Activated CD4-positive, CD25-positive, alpha-beta regulatory T cell treated with anti-CD3 and anti-CD28 coated beads, Interleukin-2, amount 50 U/mL, for 16 hours (primary cell): ENCODE data around the gene GJB5.
A peak's percentile ranks its signal among the peaks of the same experiment; 100 is the strongest.

ENCODE experiments used
- DNase-seq: peaks from one replicate; pipeline ENCODE4 v3.0.0-alpha.2; 2020; ENCODE audit warnings: low read depth, low spot score

The GJB5 gene

DNA sequence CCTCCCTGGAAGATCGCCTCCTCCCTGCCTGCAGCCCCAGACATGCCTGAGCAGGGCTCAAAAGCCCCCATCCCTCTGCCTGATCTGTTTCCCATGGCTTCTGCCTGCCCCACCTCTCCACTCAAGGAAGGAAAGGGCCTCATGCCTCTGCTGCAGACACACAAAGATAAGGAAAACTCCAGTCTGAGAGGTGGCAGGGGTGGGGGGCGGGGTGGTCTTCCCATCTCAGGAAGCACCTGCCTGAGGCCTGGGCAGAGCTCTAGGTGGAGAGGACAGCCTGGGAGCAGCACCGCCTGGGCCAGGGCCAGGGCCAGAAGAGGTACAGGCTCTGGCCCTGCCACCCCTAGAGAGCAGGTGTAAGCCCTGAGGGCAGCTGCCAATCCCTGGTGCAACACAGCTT is 22.1 kb downstream of the GJB5 start:
- no peak for DNase-seq

DNA sequence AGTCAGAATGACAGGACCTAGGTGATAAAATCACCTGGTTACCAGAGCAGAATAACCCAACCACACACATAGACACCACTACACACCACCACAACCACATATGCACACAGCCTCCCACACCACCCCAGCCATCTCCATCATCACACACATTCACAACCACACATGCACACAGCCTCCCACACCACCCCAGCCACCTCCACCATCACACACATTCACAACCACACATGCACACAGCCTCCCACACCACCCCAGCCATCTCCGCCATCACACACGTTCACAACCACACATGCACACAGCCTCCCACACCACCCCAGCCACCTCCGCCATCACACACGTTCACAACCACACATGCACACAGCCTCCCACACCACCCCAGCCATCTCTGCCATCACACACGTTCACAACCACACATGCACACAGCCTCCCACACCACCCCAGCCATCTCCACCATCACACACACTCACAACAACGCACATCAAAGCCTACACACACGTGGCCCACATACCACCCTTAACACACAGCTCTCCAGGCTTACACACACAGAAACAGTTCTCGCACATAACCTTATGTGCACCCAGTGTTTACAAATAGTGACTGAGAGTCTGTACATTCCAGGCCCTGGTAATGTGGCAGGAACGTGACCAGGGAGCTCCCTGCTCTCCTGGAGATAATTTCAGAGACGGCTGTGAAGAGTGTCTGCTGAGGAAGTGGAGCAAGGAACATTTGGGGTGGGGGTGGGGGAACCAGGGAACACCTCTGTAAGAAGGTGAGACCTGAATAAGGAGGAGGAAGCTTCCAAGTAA is 22.9 kb downstream of the GJB5 start:
- no peak for DNase-seq

- DNase-seq, result no peak
Measured at GRCh38 chr1:34778381-34778780, 23.5 kb downstream of the GJB5 start.

DNA sequence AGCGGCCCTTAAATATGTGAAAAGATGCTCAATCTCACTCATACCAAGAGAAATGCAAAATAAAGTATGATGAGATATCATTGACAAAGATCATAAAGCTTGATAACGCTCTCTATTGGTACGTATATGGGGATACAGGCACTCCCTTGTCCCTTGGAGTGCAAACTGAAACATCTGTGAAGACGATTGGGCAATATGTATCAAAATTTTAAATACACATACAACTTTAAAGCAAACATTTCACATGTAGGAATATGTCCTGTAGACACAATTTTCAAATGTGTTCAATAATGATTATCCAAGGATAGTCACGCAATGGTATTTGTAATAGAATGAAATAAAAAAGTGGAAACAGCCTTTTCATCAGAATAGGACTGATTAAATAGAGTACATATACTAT is 24.2 kb downstream of the GJB5 start:
- DNase-seq, result no peak

DNA sequence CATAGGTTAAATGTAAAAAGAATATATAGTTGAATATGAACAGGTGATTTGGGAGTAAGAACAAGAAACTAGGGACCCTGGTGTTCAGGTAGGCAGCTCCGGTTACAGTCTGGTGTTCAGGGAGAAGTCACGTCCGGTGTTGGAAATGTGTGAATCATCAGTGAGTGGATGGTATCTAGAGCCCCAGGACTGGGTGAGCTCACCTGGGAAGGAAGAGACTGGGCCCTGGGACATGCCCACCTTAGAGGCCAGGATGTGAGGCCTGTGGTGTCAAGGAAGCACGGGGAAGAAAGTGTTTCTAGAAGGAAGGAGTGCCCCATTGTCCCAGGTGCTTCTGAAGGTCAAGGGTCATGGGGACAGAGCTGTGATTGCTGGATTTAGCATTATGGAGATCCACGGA is 24.7 kb downstream of the GJB5 start:
- DNase-seq, result no peak

GRCh38 chr1:34779962-34780361 is 25.1 kb downstream of the GJB5 start:
- DNase-seq, result no peak

DNA sequence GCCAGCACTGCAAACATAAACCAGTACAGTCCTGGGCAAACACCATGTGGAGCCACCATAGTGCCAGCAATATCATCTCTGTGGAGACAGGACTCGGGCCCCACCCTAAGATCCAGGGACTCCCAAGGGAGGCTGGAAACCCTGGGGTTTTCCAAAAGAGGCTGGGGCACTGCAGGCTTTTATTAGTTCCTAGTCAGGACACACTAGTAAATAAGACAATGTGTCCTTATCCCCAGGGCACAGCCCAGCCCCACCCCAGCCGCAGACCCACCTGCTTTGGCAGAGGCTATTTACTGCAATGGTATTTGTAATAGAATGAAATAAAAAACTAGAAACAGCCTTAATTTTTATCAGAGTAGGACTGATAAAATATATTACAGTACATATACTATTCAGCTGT is 25.7 kb downstream of the GJB5 start:
- no peak for DNase-seq

GRCh38 chr1:34781071-34781843 is 26.4 kb downstream of the GJB5 start, which contains the start of gene GJB3:
TSS of gene GJB3 (plus strand) at chr1:34781214. CDS start at chr1:34784763, 3,549 bp downstream.
- DNase-seq, result no peak

DNA sequence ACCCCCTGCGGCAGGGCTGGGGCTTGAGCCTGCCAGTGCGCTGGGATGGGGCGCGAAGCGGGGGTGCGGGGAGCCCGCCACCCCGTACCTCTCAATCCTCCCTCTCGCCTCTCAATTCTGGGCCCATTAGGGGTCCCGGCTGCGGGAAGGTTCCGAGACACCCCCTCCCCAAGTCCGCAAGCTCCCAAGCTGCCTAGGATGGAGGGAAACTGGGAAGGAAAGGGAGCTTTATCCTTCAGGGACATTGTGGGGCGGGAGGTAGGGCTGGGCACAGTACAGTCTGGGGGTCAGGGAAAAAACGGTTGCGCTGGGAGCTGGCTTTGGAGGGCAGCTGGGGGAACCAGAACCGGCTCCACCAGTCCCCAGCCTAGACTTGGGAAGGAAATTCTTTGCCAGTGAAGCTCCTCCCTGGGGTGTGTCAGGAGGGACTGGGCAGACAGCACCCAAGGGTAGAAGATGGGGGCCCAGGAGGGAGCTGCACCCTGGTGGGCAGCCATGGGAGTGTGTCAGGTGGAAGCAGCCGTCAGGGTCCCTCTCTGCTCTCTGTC is 27.1 kb downstream of the GJB5 start:
- DNase-seq, result no peak

- DNase-seq, result no peak
Measured at GRCh38 chr1:34784751-34785221, 29.9 kb downstream of the GJB5 start.

DNA sequence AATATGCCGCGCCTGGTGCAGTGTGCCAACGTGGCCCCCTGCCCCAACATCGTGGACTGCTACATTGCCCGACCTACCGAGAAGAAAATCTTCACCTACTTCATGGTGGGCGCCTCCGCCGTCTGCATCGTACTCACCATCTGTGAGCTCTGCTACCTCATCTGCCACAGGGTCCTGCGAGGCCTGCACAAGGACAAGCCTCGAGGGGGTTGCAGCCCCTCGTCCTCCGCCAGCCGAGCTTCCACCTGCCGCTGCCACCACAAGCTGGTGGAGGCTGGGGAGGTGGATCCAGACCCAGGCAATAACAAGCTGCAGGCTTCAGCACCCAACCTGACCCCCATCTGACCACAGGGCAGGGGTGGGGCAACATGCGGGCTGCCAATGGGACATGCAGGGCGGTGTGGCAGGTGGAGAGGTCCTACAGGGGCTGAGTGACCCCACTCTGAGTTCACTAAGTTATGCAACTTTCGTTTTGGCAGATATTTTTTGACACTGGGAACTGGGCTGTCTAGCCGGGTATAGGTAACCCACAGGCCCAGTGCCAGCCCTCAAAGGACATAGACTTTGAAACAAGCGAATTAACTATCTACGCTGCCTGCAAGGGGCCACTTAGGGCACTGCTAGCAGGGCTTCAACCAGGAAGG is 30.5 kb downstream of the GJB5 start:
- DNase-seq, result no peak

DNA sequence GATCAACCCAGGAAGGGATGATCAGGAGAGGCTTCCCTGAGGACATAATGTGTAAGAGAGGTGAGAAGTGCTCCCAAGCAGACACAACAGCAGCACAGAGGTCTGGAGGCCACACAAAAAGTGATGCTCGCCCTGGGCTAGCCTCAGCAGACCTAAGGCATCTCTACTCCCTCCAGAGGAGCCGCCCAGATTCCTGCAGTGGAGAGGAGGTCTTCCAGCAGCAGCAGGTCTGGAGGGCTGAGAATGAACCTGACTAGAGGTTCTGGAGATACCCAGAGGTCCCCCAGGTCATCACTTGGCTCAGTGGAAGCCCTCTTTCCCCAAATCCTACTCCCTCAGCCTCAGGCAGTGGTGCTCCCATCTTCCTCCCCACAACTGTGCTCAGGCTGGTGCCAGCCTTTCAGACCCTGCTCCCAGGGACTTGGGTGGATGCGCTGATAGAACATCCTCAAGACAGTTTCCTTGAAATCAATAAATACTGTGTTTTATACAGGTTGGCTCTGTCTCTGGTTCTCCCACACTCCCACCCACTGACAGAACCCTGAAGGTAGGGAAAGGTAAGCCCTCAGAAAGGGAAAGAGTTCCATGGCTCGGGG is 31.1 kb downstream of the GJB5 start:
- DNase-seq, result no peak

DNA sequence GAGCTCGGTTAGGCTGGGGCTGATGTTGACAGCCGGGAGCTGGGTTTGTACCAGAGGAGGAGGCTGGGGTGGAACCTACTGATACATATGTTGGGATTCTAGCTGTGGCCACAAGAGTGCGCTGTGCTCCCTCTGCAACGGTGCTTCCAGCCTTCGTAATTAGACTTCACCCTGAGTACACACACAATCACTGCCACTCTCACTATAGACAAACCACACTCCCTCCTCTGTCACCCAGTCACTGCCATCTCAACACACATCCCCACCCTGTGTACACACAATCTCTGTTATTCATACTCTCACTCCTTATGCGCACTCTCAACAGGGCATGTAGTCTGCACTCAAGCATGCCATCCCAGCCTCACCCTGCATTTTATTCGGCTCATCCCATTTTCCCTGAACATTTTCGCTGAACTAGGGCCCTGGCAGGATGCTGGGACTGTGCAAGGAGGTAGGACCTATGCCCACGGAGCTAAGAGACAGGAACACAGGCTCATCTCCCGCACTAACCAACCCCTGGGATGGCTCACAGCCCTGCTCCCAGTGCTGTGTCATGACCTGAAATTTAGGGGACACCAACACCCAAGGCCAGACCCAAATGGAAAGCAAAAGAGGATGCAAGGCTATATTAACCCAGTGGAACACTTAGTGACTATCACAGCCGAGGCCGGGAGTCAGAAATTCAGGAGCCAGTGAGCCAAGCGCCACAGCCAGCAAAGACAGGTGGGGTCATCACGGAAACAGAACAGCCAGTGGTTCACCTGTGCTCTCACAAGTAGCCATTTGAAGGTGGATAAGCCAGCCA is 31.9 kb downstream of the GJB5 start:
- DNase-seq, result peak; percentile 13

GRCh38 chr1:34787461-34788420 is 32.9 kb downstream of the GJB5 start:
- no peak for DNase-seq

DNA sequence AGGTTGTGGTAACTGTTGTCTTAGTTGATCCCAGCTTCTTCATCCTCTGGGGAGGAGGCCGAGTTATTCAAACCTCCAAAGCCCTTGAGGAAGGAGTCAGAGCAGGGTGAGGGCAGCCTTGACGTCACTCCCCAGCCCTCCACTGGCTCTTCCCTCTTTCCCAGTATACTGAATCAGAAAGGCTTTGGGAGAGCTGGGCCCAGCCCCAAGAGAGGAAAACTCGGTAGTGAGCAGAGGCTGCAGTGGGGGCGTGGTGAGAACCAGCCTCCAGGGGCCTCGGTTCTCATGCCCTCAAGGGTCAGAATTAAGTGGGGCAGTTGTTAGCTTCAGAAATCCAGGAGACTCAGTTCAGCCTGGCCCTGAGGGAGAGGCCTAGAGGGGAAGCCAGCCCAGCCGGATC is 36.1 kb downstream of the GJB5 start:
- no peak for DNase-seq

GRCh38 chr1:34792424-34792823 is 37.6 kb downstream of the GJB5 start:
- DNase-seq, result no peak

DNA sequence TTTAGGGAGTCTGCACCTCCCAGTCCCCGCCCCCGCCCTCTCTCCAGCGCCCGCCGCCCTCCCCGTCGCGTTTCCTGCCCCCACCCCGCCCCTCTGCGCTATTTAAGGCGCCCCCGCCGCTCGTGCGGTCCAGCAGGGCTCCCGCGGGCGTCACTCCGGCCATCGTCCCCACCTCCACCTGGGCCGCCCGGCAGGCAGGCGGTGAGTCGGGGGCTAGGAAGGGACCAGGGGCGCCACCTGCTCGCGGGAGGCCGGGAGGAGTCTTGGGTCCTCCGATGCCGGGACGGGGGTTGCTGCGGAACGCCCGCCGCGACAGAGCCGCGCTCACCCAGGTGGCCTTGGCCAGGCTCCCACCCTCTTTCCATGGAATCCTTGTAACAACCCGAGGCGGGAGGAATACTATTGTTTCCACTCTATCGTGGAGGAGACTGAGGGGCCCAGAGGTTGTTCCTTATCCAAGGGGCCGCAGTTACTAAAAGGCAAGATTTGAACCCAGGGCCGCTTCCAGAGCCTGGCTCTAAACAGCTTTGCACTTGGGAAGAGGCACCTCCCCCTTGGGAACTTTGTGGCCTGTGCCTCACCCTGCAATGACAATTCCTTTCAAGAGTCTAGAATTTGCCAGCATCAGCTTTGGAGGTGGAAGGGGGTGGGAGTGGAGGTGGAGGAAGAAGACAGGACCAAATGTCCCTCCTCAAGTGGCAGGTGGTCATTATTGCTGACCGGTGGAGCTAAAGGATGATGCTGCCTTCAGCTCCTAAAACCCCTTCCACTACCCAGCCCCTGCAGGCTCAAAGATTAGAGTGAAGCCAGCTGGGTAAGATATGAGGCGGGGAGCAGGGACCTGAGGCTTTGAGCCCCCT is 38.3 kb downstream of the GJB5 start, which contains the start of gene GJA4:
TSS of gene GJA4 (plus strand) at position 132 of the 860 bp plus-strand sequence. CDS start 1,215 bp downstream, outside the sequence.
- DNase-seq, result no peak

GRCh38 chr1:34794001-34794789 is 39.3 kb downstream of the GJB5 start:
- DNase-seq, result no peak
